GM12873 (cell line): ENCODE measurements around the gene TUSC1.

Experiments
- CTCF ChIP-seq: IDR thresholded peaks from 2 replicates; pipeline ENCODE4 v1.5.1; 2012; ENCODE audit warnings: low read depth, mild to moderate bottlenecking, moderate library complexity, low read length, control low read depth; ENCODE audit not compliant: insufficient read depth; ENCODE audit errors: missing control alignments

The TUSC1 gene

DNA sequence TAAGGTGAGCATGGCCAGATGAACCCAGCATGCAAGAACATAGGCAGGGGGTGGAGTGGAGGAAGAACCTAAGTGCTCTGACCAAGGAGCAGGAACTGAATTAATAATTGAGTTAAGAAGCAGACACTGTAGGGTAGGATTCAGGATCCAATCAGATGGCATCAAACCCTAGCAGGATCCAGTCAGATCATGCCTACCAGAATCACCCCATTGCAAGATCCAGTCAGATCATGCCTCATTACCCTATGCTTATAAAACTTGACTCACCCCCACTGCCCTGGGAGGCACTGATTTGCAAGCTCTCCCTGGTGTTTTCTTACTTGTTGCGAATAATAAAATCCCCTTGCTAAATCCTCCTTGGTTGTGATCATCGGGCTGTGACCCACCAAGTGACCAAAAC is 19.7 kb downstream of the TUSC1 start:
- no peak for TF ChIP-seq CTCF

DNA sequence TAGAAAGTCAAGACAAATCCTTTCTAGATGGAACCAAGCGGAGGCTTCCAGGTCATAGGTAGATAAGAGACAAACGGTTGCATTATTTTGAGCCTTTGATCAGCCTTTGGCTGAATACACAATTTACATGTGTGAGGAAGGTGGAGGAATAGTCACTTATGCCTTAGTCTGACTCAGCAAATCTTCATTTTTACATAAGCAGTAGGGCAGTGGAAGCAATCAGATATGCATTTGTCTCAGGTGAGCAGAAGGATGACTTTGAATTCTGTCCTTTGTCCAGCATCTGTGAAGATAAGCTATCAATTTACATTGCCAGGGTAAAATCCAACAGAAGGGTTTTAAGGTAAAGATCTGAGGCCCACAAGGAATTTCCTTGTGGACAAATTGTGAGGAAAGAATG is 23.8 kb downstream of the TUSC1 start:
- TF ChIP-seq CTCF: no peak

DNA sequence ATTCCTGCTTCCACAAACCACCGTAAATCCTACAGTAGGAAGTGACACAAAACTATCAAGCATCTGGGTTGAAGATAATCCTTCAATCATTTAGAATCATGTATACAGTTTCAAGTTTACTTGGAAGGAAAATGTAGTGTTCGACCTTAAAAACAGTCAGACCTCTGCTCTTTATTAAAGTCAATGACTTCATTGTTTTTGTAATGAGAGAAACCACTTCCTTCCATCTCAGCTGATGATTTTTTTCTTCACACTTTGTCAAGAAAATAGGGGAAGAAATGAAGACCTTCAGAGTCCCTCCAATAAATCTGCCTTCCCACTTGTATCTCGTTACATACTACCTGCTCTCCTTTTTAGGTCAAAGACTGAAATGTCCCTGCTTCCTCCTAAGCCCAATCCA is 30.1 kb downstream of the TUSC1 start:
- TF ChIP-seq CTCF: no peak

DNA sequence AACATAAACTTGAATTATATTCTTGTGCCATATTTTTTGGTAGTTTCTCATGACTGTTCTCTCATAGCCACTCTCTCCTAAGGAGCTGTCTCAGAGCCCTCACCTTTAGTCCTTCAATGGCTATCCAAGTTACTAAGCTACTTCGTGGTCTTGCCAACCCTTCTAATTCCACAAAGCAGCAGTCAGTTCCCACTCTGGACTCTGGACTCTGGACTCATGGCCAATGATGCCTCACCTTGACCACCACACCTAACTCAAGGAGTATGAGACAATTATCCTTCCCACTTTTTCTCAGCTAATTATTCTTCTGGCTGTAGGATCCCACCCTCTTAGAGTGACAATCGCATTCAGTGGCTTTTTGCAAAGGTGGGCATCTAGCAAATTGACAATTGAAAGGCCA is 42.2 kb downstream of the TUSC1 start:
- TF ChIP-seq CTCF: no peak

- TF ChIP-seq CTCF: no peak
Observed at GRCh38 chr9:25629231-25629630, 49.0 kb downstream of the TUSC1 start.
